ENCODE measurements around the gene SAMD4A.

The SAMD4A gene

GRCh38 chr14:54722791-54723432, 156.0 kb downstream of the SAMD4A start:
- H3K27ac ChIP-seq: no peak overlapping the region
- TF ChIP-seq CTCF (conservative IDR thresholded peaks at IDR 0.05): no peak; the same call in 1 of the 2 replicates

- H3K27ac ChIP-seq: no peak overlapping the region
- no peak for TF ChIP-seq CTCF (conservative IDR thresholded peaks at IDR 0.05)
These were observed 157.2 kb downstream of the SAMD4A start for GRCh38 chr14:54724123-54724522.

- no peak for TF ChIP-seq CTCF (conservative IDR thresholded peaks at IDR 0.05)
- no peak overlapping the region for H3K27ac ChIP-seq
These were observed 157.9 kb downstream of the SAMD4A start for GRCh38 chr14:54724676-54725325.

- H3K27ac ChIP-seq: no peak overlapping the region
- TF ChIP-seq CTCF (conservative IDR thresholded peaks at IDR 0.05): no peak
These were observed 159.1 kb downstream of the SAMD4A start for GRCh38 chr14:54725998-54726397.

- no peak for TF ChIP-seq CTCF (conservative IDR thresholded peaks at IDR 0.05)
- no peak overlapping the region for H3K27ac ChIP-seq
These were observed 161.0 kb downstream of the SAMD4A start for GRCh38 chr14:54727929-54728328.

- TF ChIP-seq CTCF (conservative IDR thresholded peaks at IDR 0.05): no peak
- H3K27ac ChIP-seq: no peak overlapping the region
These were observed 162.0 kb downstream of the SAMD4A start for GRCh38 chr14:54728700-54729527.

Measured in VCaP (cell line).